Measurements from ENCODE around the gene OR1E1.
"Not testable (repeated sequence)": the region's sequence is repeated elsewhere in the genome, so short reads cannot be mapped to it uniquely, and the experiment has no call there.

Gene OR1E1, protein sequence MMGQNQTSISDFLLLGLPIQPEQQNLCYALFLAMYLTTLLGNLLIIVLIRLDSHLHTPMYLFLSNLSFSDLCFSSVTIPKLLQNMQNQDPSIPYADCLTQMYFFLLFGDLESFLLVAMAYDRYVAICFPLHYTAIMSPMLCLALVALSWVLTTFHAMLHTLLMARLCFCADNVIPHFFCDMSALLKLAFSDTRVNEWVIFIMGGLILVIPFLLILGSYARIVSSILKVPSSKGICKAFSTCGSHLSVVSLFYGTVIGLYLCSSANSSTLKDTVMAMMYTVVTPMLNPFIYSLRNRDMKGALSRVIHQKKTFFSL
- 0 reads per million in 9 experiments for total RNA-seq

DNA sequence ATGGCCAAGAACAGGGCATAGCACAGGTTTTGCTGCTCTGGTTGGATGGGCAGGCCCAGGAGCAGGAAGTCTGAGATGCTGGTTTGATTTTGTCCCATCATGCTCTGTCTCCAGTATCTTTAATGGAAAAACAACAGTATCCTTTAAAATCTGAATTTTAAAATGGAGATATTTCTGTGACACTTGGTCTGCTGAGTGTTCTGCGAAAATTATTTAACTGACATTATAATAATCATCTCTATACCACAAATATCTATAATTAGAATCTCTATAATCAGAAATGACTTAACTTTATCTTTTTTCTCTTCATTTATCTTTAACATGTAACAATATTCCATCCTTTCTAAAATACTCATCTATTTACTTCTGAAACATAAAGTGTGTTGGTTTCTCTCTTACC lies at the start of gene OR1E1:
Gene OR1E1 (minus strand): TSS at position 101 of the 400 bp plus-strand sequence. CDS start 0 bp downstream, at position 101.
- no peak for ATAC-seq (replicated peaks)
- H3K27ac Mint-ChIP-seq = no peak within 1 kb of the TSS
- H3K36me3 Mint-ChIP-seq (ENCODE audit: insufficient read depth) = no peaks in the 10 kb centered on the region
- peaks cover 0 to 6% of the 10 kb centered on the region in 2 donors for H3K9me3 Mint-ChIP-seq
- H3K27me3 Mint-ChIP-seq = peaks cover 35 to 44% of the 10 kb centered on the region in 2 donors
- DNase-seq = no peak
- H3K4me3 Mint-ChIP-seq = no peak within 1 kb of the TSS
- no peaks in the 10 kb centered on the region for H3K4me1 Mint-ChIP-seq (ENCODE audit: low read depth in 2 of 2)

- no peaks in the 10 kb centered on the region for H3K36me3 Mint-ChIP-seq (ENCODE audit: insufficient read depth)
- H3K27me3 Mint-ChIP-seq = peaks cover 28 to 31% of the 10 kb centered on the region in 2 donors
- no peak overlapping the region for H3K4me3 Mint-ChIP-seq
- no peak for DNase-seq
- H3K4me1 Mint-ChIP-seq (ENCODE audit: low read depth in 2 of 2) = no peaks in the 10 kb centered on the region
- no peak overlapping the region for H3K27ac Mint-ChIP-seq
- H3K9me3 Mint-ChIP-seq = no peaks in the 10 kb centered on the region
- no peak for ATAC-seq (replicated peaks)
These were observed 49.4 kb upstream of the OR1E1 start for GRCh38 chr17:3447625-3448024.

DNA sequence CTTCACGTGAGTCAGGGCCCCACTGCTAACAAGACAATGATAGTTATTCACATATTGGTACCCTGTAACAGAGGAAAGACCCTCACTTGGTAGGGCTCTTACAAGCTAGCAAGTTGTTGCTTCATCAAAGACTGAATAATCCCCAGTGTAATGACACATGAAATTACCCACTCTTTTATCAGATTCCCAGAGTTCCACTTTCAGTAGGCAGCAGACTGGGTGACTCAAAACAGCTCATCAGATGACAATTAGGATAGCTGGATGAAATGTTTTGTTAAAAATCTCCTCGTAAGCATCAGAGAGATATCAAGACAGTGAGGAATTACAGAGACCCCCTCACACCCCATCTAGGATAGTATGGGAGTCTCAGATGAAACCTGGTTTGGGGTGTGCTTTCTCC lies 42.2 kb upstream of the OR1E1 start:
- H3K9me3 Mint-ChIP-seq = no peaks in the 10 kb centered on the region
- no peak overlapping the region for H3K27ac Mint-ChIP-seq
- ATAC-seq (replicated peaks) (no peak), DNase-seq (no peak)
- no peaks in the 10 kb centered on the region for H3K4me1 Mint-ChIP-seq (ENCODE audit: low read depth in 2 of 2)
- H3K27me3 Mint-ChIP-seq = peaks cover 37 to 45% of the 10 kb centered on the region in 2 donors
- no peaks in the 10 kb centered on the region for H3K36me3 Mint-ChIP-seq (ENCODE audit: insufficient read depth)
- no peak overlapping the region for H3K4me3 Mint-ChIP-seq

- H3K4me3 Mint-ChIP-seq = no peak overlapping the region
- peaks cover 42 to 52% of the 10 kb centered on the region in 2 donors for H3K27me3 Mint-ChIP-seq
- H3K4me1 Mint-ChIP-seq (ENCODE audit: low read depth in 2 of 2) = no peaks in the 10 kb centered on the region
- DNase-seq (no peak), ATAC-seq (replicated peaks) (no peak)
- no peak overlapping the region for H3K27ac Mint-ChIP-seq
- H3K36me3 Mint-ChIP-seq (ENCODE audit: insufficient read depth) = no peaks in the 10 kb centered on the region
- H3K9me3 Mint-ChIP-seq = peaks cover 0 to under 1% of the 10 kb centered on the region in 2 donors
These were observed 40.2 kb upstream of the OR1E1 start for GRCh38 chr17:3438368-3438767.

DNA sequence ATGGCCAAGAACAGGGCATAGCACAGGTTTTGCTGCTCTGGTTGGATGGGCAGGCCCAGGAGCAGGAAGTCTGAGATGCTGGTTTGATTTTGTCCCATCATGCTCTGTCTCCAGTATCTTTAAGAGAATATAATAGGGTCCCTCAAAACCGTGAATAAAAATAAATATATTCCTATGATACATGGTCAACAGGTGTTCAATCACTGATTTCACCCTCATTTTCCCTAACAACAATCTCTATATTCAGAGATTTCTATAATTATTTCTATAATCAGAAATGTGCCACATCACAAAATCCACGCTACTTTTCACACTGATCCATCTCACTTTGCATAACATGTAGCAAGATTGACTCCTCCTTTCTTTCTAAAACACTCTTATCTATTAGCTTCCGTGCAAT lies 35.5 kb upstream of the OR1E1 start, which contains the start of gene OR1E2:
Gene OR1E2 (minus strand): TSS at position 101 of the 400 bp plus-strand sequence. CDS start 0 bp downstream, at position 101.
- Mint-ChIP-seq H3K27ac (no peak within 1 kb of the TSS), H3K36me3 (ENCODE audit: insufficient read depth) (no peaks in the 10 kb centered on the region), H3K4me3 (no peak within 1 kb of the TSS), H3K27me3 (peaks cover 23 to 59% of the 10 kb centered on the region in 2 donors), H3K9me3 (peaks cover 0 to 6% of the 10 kb centered on the region in 2 donors), H3K4me1 (ENCODE audit: low read depth in 2 of 2) (peaks cover 0 to 2% of the 10 kb centered on the region in 2 donors)
- ATAC-seq (replicated peaks) (no peak), DNase-seq (no peak)

GRCh38 chr17:3433215-3433614 lies 35.0 kb upstream of the OR1E1 start:
- not testable (repeated sequence) for H3K4me3 Mint-ChIP-seq; ATAC-seq (replicated peaks); H3K36me3 Mint-ChIP-seq (ENCODE audit: insufficient read depth); DNase-seq; H3K27ac Mint-ChIP-seq; H3K9me3 Mint-ChIP-seq; H3K4me1 Mint-ChIP-seq (ENCODE audit: low read depth in 2 of 2)
- peaks cover 21 to 57% of the 10 kb centered on the region in 2 donors for H3K27me3 Mint-ChIP-seq

- no peak for ATAC-seq (replicated peaks)
- Mint-ChIP-seq H3K4me3 (no peak overlapping the region), H3K27me3 (peaks cover 36 to 38% of the 10 kb centered on the region in 2 donors)
These were observed 20.0 kb upstream of the OR1E1 start for GRCh38 chr17:3418222-3418621.

DNA sequence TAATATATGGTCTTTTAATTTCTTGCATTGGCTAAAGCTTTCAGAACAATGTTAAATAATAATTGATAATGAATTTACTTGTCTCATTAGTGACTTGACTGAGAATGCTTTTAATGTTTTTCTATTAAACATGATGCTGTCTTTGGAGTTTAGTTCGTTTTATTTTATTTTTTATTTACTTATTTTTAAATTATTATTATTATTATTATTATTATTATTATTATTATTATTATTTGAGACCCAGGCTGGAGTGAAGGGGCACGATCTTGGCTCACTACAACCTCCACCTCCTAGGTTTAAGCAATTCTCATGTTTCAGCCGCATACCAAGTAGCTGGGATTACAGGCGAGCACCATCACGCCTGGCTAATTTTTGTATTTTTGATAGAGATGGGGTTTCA lies 17.4 kb upstream of the OR1E1 start:
- ATAC-seq (replicated peaks) (no peak), DNase-seq (no peak)
- H3K4me1 Mint-ChIP-seq (ENCODE audit: low read depth in 2 of 2) = peaks cover 0 to 3% of the 10 kb centered on the region in 2 donors
- no peaks in the 10 kb centered on the region for H3K36me3 Mint-ChIP-seq (ENCODE audit: insufficient read depth)
- no peaks in the 10 kb centered on the region for H3K9me3 Mint-ChIP-seq
- H3K27ac Mint-ChIP-seq = no peak overlapping the region
- H3K27me3 Mint-ChIP-seq = peaks cover 35 to 36% of the 10 kb centered on the region in 2 donors
- H3K4me3 Mint-ChIP-seq = no peak overlapping the region

More at GRCh38 chr17:3418222-3418621, 20.0 kb upstream of the OR1E1 start:
- DNase-seq = no peak
- Mint-ChIP-seq H3K4me1 (ENCODE audit: low read depth in 2 of 2) (no peaks in the 10 kb centered on the region), H3K27ac (no peak overlapping the region), H3K36me3 (ENCODE audit: insufficient read depth) (no peaks in the 10 kb centered on the region), H3K9me3 (no peaks in the 10 kb centered on the region)

- not testable (repeated sequence) for ATAC-seq (replicated peaks); DNase-seq; H3K9me3 Mint-ChIP-seq; H3K4me3 Mint-ChIP-seq; H3K27ac Mint-ChIP-seq; H3K4me1 Mint-ChIP-seq (ENCODE audit: low read depth in 2 of 2); H3K36me3 Mint-ChIP-seq (ENCODE audit: insufficient read depth)
- H3K27me3 Mint-ChIP-seq = peaks cover 53 to 59% of the 10 kb centered on the region in 2 donors
These were observed 14.0 kb upstream of the OR1E1 start for GRCh38 chr17:3412216-3412615.

DNA sequence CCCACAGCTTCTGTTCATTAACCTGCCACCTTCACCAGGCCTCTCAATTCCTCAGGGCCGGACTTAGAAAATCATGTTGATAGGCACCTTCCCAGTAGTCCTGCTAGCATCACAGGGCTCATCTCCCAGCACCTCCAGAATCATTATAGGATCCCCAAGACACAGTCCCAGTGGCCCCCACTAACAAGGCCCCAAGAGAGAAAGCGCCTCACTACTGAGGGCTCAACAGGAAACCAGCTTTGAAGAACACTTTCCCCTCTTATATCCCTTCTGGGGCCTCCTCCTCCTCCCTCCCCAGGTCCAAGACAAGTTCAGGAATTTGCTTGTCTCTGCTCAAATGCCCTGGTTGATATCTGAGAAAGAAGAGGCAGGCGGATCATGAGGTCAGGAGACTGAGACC lies 12.9 kb upstream of the OR1E1 start, which contains the start of gene OR3A3:
Gene OR3A3 (plus strand): TSS at position 301 of the 400 bp plus-strand sequence.
- H3K36me3 Mint-ChIP-seq (ENCODE audit: insufficient read depth) = no peaks in the 10 kb centered on the region
- no peak within 1 kb of the TSS for H3K27ac Mint-ChIP-seq
- peaks cover 62 to 65% of the 10 kb centered on the region in 2 donors for H3K27me3 Mint-ChIP-seq
- no peak for DNase-seq
- peaks cover 0 to 3% of the 10 kb centered on the region in 2 donors for H3K4me1 Mint-ChIP-seq (ENCODE audit: low read depth in 2 of 2)
- no peak for ATAC-seq (replicated peaks)
- H3K4me3 Mint-ChIP-seq = no peak within 1 kb of the TSS
- peaks cover 2 to 8% of the 10 kb centered on the region in 2 donors for H3K9me3 Mint-ChIP-seq

- peaks cover 47 to 51% of the 10 kb centered on the region in 2 donors for H3K27me3 Mint-ChIP-seq
- DNase-seq; H3K27ac Mint-ChIP-seq; H3K4me3 Mint-ChIP-seq; ATAC-seq (replicated peaks); H3K4me1 Mint-ChIP-seq (ENCODE audit: low read depth in 2 of 2); H3K36me3 Mint-ChIP-seq (ENCODE audit: insufficient read depth); H3K9me3 Mint-ChIP-seq: not testable (repeated sequence)
These were observed 5.6 kb upstream of the OR1E1 start for GRCh38 chr17:3403856-3404255.

GRCh38 chr17:3401786-3402185 lies 3.6 kb upstream of the OR1E1 start:
- Mint-ChIP-seq H3K36me3 (ENCODE audit: insufficient read depth) (no peaks in the 10 kb centered on the region), H3K9me3 (peaks cover 0 to 6% of the 10 kb centered on the region in 2 donors)

GRCh38 chr17:3400055-3400454 lies 1.8 kb upstream of the OR1E1 start:
- no peak for ATAC-seq (replicated peaks)
- H3K36me3 Mint-ChIP-seq (ENCODE audit: insufficient read depth) = no peaks in the 10 kb centered on the region
- no peaks in the 10 kb centered on the region for H3K4me1 Mint-ChIP-seq (ENCODE audit: low read depth in 2 of 2)
- peaks cover 33 to 37% of the 10 kb centered on the region in 2 donors for H3K27me3 Mint-ChIP-seq
- H3K27ac Mint-ChIP-seq = no peak overlapping the region
- peaks cover 0 to 6% of the 10 kb centered on the region in 2 donors for H3K9me3 Mint-ChIP-seq
- H3K4me3 Mint-ChIP-seq = no peak overlapping the region
- DNase-seq = no peak

More at GRCh38 chr17:3401786-3402185, 3.6 kb upstream of the OR1E1 start:
- no peaks in the 10 kb centered on the region for H3K4me1 Mint-ChIP-seq (ENCODE audit: low read depth in 2 of 2)
- no peak overlapping the region for H3K4me3 Mint-ChIP-seq
- H3K27ac Mint-ChIP-seq = no peak overlapping the region
- DNase-seq (no peak), ATAC-seq (replicated peaks) (no peak)
- H3K27me3 Mint-ChIP-seq = peaks cover 35 to 39% of the 10 kb centered on the region in 2 donors

- H3K36me3 Mint-ChIP-seq (ENCODE audit: insufficient read depth); H3K27ac Mint-ChIP-seq; H3K4me1 Mint-ChIP-seq (ENCODE audit: low read depth in 2 of 2); DNase-seq; ATAC-seq (replicated peaks); H3K9me3 Mint-ChIP-seq; H3K4me3 Mint-ChIP-seq: not testable (repeated sequence)
- peaks cover 35 to 43% of the 10 kb centered on the region in 2 donors for H3K27me3 Mint-ChIP-seq
These were observed 409 bp downstream of the OR1E1 start for GRCh38 chr17:3397801-3398200.

Measured in effector memory CD8-positive, alpha-beta T cell (primary cell).